ENCODE results near the gene MAGEB17.
"Not testable (repeated sequence)": the region's sequence is repeated elsewhere in the genome, so short reads cannot be mapped to it uniquely, and the experiment has no call there.

MAGEB17 gene

DNA sequence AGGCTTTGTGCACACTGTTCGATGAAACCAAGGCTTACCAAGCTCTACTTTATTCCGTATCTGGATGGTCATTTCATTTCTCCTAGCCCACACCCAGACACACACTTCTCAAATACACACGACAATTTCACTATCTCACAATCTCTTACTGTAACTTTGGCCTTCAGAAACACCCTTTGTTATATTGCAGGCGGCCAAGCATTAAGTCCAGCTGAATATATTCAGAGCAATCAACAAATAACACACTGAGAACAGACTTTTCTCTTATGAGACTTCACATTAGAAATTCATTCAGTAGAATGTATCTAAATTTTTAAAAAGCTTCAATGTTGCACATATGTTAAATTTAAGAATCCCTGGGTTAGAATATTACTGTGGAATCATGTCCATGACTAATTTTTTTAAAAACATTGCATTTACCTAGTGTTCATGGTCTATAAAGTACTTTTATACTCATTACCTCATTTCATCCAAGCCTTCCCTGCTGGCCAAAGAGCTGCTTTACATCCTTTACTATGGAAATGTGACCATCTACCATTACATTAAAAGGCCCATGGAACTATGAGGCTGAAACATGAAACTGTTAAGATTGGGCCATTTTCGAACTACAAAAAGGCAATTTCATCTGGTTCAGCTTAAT, 10.5 kb upstream of the MAGEB17 start:
- no peak for DNase-seq

DNA sequence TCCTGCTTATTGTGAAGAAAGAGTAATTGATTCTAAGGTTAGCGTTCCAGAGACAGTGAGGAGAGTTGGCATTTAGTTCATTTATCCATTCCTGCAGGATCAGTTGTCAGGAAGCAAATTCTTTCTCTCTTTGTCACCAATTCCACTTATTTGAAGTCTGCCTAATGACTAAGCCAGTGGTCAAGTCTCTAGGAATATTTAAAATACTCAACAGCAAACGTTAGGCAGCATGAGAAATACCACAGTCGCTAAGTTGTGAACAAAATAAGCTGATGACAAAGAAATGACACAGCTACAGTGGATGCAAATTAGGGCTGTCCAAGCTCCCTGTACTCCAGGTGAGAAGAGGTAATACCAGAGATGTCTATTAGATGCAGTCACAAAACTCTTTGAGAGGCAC, 6.6 kb upstream of the MAGEB17 start:
- DNase-seq = peak; percentile 91

DNA sequence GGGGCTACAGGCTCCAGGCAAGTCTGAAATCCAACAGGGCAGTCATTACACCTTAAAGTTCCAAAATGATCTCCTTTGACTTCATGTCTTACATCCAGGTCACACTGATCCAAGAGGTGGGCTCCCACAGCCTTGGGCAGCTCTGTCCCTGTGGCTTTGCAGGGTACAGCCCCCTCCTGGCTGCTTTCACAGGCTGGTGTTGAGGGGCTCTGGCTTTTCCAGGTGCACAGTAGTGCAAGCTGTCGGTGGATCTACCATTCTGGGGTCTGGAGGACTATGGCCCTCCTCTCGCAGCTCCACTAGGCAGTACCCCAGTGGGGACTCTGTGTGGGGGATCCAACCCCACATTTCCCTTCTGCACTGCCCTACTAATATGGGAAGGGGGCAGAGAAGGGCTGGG, 6.1 kb upstream of the MAGEB17 start:
- DNase-seq = not testable (repeated sequence)

DNA sequence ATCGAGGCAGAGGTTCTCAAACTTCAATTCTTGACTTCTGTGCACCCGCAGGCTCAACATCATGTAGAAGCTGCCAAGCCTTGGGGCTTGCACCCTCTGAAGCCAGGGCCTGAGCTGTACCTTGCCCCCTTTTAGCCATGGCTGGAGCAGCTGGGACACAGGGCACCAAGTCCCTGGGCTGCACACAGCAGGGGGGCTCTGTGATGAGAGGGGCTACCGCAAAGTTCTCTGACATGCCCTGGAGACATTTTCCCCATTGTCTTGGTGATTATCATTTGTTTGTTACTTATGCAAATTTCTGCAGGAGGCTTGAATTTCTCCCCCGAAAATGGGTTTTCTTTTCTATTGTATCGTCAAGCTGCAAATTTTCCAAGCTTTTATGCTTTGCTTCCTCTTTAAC, 4.9 kb upstream of the MAGEB17 start:
- DNase-seq = no peak

DNA sequence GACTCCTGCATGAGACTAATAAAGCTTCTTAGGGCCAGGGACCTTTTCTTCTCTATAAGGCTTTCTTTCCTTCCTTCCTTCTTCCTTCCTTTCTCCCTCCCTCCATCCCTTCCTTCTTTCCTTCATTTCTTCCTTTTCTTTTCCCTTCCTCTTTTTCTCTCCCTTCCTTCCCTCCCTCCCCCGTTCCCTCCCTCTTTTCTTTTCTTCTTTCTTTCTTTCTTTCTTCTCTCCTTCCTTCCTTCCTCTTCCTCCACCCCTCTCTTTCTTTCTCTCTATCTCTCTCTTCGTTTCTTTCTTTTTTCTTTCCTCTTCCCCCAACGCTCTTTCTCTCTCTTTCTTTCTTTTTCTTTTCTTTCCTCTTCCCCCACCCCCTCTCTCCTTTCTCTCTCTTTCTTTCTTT, 2.5 kb upstream of the MAGEB17 start:
- no peak for DNase-seq

DNA sequence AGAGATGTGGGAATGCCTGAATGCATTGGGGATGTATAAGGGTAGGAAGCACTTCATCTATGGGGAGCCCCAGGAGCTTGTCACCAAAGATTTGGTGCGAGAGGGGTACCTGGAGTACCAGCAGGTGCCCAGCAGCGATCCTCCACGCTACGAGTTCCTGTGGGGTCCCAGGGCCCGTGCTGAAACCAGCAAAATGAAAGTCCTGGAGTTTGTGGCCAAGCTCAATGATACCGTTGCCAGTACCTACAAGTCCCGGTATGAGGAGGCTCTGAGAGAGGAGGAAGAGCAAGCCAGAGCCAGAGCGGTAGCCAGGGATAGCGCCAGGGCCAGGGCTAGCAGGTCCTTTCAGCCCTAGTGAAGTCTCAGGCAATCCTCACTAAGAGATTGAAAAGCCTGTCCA, 3.8 kb downstream of the MAGEB17 start:
- DNase-seq = no peak

DNA sequence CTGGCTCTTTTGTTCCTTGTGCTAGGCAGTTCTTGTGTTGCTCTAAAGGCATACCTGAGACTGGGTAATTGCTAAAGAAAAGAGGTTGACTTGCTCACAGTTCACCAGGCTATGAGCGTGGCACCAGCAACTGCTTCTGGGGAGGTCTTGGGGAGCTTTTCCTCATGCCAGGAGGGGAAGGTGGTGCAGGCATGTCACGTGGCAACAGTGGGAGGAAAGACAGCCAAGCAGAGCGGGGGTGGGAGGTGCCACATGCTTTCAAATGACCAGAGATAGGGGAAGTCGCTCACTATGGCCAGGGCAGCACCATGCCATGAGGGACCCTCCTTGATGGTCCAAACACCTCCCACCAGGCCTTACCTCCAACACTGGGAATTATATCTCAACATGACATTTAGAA, 4.7 kb downstream of the MAGEB17 start:
- DNase-seq = no peak

DNA sequence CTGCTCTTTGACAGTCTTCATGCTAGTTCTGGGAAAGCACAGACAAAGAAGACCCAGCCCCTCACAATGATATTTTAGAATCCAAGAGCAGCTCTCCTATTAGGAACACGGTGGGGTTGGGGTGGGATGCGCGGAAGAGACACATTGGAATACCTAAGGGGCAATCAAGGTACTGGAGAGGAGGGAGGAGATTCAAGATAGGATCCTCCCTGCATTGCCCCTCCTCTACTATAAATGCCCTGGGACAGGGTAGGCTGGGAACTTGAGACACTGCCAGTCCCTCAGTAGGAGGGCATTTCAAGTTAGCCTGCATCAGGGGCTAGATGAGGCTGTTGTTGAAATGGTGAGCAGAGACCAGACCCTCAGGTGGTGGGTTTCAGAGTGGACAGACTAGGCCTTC, 5.1 kb downstream of the MAGEB17 start:
- no peak for DNase-seq

DNA sequence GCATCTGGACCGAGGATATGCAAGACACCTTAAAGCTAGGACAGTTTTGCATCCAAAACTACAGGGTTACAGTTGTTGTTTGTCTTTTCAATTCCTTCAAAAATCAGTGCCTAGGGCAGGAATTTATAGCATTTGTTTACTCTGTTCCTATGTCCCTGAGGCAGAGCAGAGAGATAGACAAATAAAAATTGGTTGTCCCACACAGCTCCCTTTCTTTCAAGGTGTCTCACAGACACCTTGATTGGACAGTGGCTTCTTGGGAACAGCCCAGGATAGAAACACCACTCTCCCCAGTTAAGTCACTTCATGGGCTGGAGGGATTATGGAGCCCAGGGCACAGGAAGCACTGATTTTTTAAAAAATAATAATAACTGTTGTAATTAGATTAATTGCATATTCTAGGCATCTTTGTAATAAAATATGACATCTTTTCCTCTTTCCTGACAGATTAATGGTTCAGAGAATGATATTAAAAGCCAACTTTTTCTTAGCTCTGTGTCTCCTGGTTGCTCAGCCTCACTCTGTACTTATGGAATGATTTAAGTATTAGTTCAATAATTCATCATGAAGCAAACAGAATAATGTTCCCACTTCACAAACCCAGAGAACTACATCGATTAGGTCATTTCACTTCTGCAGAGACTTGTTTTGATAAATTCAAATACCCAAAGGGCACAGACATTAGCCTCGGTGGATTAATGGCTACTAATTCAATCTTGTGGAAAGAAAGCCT, 8.2 kb downstream of the MAGEB17 start:
- DNase-seq = no peak

DNA sequence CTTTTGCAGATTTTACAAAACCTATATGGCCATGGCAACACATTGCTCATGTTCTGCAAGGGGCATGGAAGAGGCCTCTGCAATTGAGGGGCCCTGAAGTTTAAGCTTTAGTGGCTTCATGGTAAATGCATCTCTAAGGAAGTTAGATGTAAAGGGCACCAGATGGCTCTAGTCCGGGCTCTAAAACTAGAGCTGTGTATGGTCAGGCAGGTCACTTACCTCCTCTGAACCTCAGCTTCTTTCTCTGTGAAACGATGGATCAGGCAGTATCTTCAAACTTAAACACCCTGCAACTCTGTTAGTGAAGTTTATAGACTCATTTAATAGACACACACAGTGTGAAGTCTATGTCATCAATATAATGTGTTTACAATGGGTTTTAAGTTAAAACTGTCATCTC, 10.0 kb downstream of the MAGEB17 start:
- no peak for DNase-seq

DNA sequence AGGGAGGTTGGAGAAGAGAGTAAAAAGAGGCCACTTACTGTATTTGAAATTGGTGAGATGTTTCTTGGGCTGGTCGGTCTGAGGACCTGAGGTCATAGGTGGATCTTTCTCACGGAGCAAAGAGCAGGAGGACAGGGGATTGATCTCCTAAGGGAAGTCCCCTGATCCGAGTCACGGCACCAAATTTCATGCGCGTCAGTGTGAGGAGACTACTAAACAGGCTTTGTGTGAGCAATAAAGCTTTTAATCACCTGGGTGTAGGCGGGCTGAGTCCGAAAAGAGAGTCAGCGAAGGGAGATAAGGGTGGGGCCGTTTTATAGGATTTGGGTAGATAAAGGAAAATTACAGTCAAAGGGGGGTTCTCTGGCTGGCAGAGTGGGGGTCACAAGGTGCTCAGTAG, 16.6 kb downstream of the MAGEB17 start:
- not testable (repeated sequence) for DNase-seq

DNA sequence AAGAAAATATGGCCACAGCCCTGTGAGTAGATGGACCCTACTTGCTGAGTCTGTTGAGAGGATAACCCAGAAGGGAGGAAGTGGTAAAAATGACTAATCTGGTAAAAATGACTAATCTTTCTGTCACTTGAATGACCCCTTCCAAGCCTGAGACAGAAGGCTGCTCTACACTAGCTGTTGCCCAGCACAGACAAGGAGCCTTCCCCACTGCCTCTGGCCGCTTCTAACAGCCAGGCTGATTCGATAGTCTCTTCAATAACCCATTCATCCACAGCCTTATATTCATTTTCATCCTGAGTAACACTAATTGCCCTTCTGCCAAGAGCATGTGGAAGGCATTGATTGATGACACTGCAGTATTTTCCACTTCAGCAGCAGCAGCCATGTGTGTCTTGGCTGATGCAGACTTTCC, 18.4 kb downstream of the MAGEB17 start:
- DNase-seq = peak; percentile 86

DNA sequence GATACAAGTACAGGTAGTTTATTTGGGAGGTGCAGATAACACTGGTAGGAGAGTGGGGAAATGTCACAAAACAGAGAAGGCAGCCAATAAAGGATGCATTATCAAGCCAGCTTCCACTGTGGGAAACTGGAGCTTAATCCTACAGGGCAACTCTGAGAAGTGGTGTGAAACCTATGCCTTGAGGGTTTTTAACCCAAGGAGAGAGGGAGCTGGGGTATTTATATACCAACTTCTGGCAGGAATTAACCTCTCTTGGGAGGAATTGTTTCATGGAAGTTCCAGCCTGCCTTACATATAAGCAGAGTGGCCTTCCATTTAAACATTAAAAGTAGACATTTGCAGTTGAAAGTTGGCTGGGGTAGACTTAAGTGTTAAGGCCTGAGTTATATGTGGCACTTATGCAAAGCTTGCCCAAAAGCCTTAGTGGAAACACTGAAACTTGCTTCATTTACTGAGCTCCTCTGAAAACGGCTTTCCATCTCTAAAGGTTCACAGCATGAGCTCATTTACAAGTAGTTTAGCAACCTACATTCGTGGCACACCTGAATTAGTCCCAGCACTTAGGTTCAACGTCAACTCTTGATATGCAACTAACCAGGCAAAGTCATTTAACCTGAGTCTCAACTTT, 19.2 kb downstream of the MAGEB17 start:
- no peak for DNase-seq

DNA sequence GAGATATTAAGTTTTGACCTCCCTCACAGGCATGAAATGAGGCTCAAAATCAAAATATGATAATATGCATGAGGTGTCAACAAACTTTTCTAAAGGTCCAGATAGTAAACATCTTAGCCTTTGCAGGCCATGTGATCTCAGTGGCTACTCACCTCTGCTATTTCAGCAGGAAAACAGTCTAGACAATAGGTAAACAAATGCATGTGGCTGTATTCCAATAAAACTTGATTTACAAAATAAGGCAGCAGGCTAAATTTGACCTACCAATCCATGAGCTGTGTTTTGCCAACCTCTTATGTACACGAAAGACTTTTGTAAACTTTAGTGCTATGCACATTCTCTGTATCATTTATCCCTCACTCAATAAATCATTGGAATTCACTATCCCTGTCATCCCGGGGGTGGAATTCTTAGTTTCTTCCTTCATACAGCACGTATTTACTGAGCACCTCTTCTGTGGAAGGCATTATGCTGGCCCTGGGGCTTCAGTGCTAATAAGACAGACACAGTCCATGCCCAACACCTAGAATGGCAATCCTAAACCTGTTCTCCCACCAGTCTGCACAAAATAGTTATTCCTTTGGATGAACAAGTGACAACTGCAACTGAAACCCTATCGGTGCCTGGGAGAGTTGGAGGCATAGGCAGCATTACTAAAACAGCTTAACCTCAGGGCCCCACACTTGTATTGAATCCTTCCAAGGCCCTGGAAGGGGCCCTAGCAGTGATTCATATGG, 19.9 kb downstream of the MAGEB17 start:
- peak; percentile 24 for DNase-seq

DNA sequence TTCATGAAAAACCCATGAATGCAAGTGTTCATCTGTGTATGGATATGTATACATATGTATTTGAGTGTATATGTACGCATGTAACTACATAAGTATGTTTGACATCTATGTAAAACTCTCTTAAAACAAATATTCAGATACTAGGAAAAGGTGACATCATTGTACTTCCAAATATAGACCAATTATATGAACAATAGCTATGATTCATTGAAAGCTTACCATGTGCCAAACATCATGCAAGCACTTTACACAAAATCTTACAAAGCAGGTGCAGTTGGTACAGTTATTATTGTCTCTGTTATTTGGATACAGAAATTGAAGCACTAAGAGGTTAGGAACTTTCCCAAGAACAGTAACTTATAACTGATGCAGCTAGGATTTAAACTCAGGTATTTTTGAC, 21.4 kb downstream of the MAGEB17 start:
- DNase-seq = no peak

DNA sequence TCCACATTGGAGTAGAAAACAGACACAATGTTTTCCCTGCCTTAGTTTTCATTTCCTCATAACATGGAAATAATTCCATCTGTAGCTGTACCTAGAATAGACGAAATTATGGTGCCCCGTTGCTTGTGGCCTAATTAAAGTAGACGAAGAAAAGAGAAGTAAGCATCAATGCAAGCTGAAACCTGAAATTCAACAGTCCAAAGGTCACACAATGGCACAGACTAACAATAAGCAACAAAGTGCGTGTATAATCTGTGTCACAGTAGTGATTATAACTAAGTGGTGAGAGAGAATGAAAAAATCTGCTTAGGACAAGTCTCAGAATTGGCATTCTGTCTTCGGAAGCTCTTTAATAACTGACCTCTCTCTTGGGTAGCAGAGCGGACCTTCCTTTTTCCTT, 24.3 kb downstream of the MAGEB17 start:
- DNase-seq = no peak

DNA sequence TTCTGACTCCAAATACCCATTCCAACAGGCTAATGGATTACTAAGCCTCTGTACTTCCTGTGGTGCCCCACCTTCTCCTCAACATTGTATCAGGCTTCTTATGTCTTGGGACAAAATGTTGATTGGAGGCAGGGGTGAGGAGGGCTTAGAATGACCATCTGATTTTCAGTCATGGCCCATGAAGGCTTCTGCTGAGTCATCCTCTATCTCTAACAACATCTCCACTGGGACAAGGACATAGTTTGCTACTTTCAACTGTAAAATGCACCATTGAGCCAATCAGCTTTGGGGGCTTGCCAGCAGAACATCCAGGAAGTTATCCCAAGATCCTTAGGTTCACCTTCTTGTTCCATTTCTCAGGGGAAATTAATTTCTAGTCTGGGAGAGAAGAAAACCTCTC, 29.5 kb downstream of the MAGEB17 start:
- no peak for DNase-seq

DNA sequence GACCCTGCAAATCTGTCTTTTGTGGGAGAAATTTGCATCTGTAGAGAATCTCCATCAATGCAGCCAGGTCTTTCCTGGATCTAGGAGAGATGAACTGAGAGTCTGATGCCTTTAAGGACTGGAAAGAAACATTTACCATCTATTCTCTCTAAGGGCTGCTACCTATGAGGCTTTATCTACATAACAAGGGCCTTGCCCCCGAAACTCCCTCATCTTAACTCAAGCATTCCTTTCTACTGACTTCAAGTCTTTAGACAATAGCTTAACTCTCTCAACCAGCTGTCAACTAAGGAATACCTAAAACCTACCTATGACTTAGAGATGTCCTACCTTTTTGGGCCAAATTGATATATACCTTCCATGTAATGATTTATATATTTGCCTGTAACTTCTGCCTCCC, 32.1 kb downstream of the MAGEB17 start:
- no peak for DNase-seq

DNA sequence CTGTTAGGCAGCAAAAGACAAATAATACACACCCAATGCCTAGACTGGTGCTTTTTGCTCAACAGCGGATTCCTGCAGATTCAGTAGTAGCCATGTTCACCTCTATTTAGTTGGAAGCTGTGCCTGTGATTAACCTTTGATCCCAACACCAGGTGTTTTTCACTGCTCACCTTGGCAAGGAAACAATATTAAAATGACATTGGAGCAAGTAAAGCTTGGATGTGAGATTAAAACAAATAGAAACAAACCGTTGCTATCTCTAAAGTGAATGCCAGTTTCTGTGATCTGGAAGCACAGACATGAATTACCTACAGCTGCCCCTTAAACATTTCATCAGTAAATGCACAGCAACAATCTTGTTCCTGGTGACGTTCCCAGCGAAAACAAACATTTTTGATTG, 35.7 kb downstream of the MAGEB17 start:
- DNase-seq = no peak

DNA sequence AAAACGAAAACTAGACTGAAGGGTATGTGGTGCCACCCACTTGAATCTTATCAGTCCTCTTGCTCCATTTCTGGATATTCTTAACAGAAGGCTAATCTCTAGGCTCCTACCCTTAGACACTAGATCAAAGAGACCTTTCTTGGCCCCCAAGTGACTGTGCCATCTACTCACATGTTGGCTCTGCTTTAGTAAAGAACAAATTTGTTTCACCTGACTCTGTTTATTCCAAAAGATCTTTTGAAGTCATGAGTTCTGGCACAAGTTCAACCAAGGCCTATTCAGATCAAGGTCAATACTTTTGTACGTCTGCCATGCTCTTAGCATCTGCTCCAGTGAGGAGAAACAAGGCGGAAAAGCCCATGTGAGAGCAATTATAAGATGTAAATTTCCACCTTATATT, 37.3 kb downstream of the MAGEB17 start:
- no peak for DNase-seq

DNA sequence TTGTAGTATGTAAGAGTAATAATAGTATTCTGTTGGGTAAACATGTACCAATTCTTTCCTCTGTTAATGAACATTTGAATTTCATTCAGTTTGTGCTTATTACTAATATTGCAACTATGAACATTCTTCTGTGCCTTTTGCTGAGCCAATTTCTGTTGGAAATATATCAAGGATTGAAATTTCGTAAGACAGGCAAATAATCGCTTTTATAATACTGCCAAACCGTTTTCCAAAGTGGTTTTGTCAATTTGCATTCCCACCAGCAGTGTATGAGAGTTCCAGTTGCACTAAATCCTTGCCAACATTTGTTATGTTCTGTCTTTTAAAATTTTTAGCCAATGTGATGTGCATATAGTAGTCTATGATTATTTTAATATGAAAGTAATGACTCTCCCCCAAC, 38.6 kb downstream of the MAGEB17 start:
- DNase-seq = no peak

DNA sequence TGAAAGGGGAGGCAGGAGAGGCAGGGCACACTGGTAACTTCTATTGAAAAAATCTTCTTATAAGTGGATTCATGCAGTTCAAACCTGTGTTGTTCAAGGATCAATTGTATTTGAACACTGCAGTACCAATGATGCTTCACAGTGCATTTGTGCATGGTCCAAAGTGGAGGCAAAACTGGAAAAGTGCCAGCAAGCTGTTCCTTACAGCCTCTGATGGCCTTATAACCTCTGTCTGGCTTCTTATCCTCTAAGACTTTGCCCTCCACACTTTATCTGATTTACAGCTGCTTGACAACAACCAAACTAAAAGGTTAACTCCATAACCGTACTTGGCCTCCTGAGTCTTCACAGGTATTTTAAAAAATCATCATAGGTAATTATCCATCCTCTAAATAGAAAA, 40.4 kb downstream of the MAGEB17 start:
- no peak for DNase-seq

DNA sequence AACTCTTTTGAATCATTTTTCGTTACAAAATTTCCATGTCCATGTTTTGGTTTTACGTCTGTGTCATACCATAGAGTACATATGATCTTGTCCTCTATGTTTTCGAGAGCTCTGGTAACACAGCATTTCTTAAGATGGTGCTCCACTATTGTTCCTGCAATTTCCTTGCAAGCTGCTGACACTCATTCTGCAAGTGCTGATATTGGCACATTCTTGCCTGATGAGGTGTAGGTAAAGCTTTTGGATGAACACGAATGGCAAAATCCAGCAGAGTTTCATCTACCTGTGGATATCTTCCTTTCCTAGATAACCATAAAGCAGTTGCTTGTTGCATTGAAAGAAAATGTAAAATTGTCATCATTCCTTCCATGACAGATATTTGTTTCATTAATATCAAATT, 41.3 kb downstream of the MAGEB17 start:
- DNase-seq = no peak

DNA sequence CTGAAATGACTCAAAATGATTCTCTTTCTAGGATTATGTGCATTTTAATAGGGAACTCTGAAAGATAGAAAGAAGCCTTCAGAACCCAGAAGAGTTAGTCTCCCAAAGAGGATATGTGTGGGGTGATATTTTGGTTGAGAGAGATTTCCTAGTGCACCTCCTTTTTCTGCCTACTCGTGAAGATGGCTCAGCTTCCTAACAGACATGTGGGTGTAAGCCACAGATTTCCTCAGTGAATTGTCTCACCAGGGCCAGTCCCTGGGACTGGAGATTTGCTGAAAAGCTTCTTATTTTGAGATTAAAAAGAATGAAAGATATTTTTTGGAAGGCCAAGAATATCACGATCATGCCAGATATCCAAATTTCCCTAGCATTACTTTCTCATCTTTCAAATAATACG, 42.8 kb downstream of the MAGEB17 start:
- DNase-seq = no peak

Measured in fibroblast of skin of abdomen (primary cell).